GM23338 (cell line): ENCODE data around the gene NT5DC4.

ENCODE experiments used
- CTCF ChIP-seq, 2 experiments: fragments of 200-600 bp in 1 of 2; sonication (generic) in 1 of 2; conservative IDR thresholded peaks; 2 replicates each; pipeline versions ENCODE4 v1.5.1 to v1.6.1; 2016 to 2017; ENCODE audit warnings: antibody characterized with exemption in 2 of 2, low read depth in 2 of 2, mild to moderate bottlenecking in 2 of 2, moderate library complexity in 1 of 2
- ETS1 ChIP-seq: IDR thresholded peaks from 2 replicates; pipeline ENCODE4 v1.6.1; 2016; ENCODE audit warnings: antibody characterized with exemption
- EZH2 ChIP-seq: fragments of 200-600 bp; sonication (generic); IDR thresholded peaks from one replicate; pipeline ENCODE4 v1.8.0; 2017; ENCODE audit warnings: antibody characterized with exemption, mild to moderate bottlenecking, low read depth; ENCODE audit not compliant: unreplicated experiment
- EZH2phosphoT487 ChIP-seq: fragments of 200-600 bp; sonication (generic); IDR thresholded peaks from one replicate; pipeline ENCODE4 v1.8.1; 2018; ENCODE audit warnings: antibody characterized with exemption; ENCODE audit not compliant: unreplicated experiment

- TF ChIP-seq CTCF (conservative IDR thresholded peaks at IDR 0.05; ENCODE audit: low read depth in 2 of 2) (no peak), EZH2phosphoT487 (no peak), EZH2 (no peak), ETS1 (no peak)
These were observed 12.6 kb downstream of the NT5DC4 start for GRCh38 chr2:112733456-112733855.
